Fibroblast of skin of right quadriceps (primary cell): ENCODE results near the gene ZC3H12C.
"Not testable (repeated sequence)": the region's sequence is repeated elsewhere in the genome, so short reads cannot be mapped to it uniquely, and the experiment has no call there.

Experiments used
- DNase-seq: peaks from one replicate; pipeline ENCODE4 v3.0.0-alpha.2; 2013

Gene ZC3H12C

GRCh38 chr11:110186867-110187266 lies 93.7 kb downstream of the ZC3H12C start:
- no peak for DNase-seq

- DNase-seq: no peak
Measured at GRCh38 chr11:110187731-110188130, 94.5 kb downstream of the ZC3H12C start.

- DNase-seq: no peak
Measured at GRCh38 chr11:110190885-110191284, 97.7 kb downstream of the ZC3H12C start.

- DNase-seq: not testable (repeated sequence)
Measured at GRCh38 chr11:110192604-110193282, 99.6 kb downstream of the ZC3H12C start.

GRCh38 chr11:110194211-110194766 lies 101.1 kb downstream of the ZC3H12C start:
- peak; percentile 62 for DNase-seq

GRCh38 chr11:110196241-110196754 lies 103.1 kb downstream of the ZC3H12C start:
- DNase-seq: peak; percentile 82

GRCh38 chr11:110196884-110197420 lies 103.8 kb downstream of the ZC3H12C start:
- no peak for DNase-seq

GRCh38 chr11:110198031-110198729 lies 105.0 kb downstream of the ZC3H12C start:
- peak; percentile 35 for DNase-seq

- no peak for DNase-seq
Measured at GRCh38 chr11:110199184-110199981, 106.2 kb downstream of the ZC3H12C start.

GRCh38 chr11:110200241-110200640 lies 107.0 kb downstream of the ZC3H12C start:
- no peak for DNase-seq

- no peak for DNase-seq
Measured at GRCh38 chr11:110200836-110201235, 107.6 kb downstream of the ZC3H12C start.

GRCh38 chr11:110207123-110207522 lies 113.9 kb downstream of the ZC3H12C start:
- DNase-seq: no peak

GRCh38 chr11:110208678-110209312 lies 115.6 kb downstream of the ZC3H12C start:
- not testable (repeated sequence) for DNase-seq

GRCh38 chr11:110209313-110209694 lies 116.1 kb downstream of the ZC3H12C start:
- not testable (repeated sequence) for DNase-seq

GRCh38 chr11:110217223-110217877 lies 124.2 kb downstream of the ZC3H12C start:
- no peak for DNase-seq

GRCh38 chr11:110217936-110218335 lies 124.7 kb downstream of the ZC3H12C start:
- no peak for DNase-seq

- no peak for DNase-seq
Measured at GRCh38 chr11:110219006-110219785, 126.0 kb downstream of the ZC3H12C start.
